Left kidney (tissue), 2 donors: ENCODE data around the gene ADARB1. TPM values are rescaled to one million over a fixed set of nuclear protein-coding genes. Genes with fewer than 3 reads are reported as not detected.
A peak's percentile ranks its signal among the peaks of the same experiment; 100 is the strongest.
"Not testable (repeated sequence)": the region's sequence is repeated elsewhere in the genome, so short reads cannot be mapped to it uniquely, and the experiment has no call there.

ENCODE experiments used
- DNase-seq: peaks from one replicate; pipeline ENCODE4 v3.0.0-alpha.2; 2013
- polyA plus RNA-seq: library from polyadenylated mRNA; unstranded; fragments of 120-200 nt; gene quantifications from one replicate; pipeline ENCODE4 v1.2.1, GENCODE V29; 2013; ENCODE audit not compliant: insufficient read length

Gene ADARB1
- polyA plus RNA-seq, 1 donor = 18.3 TPM

GRCh38 chr21:45134279-45135076 is 60.1 kb downstream of the ADARB1 start:
- no peak for DNase-seq

- DNase-seq = no peak
Measured at GRCh38 chr21:45135122-45135521, 60.7 kb downstream of the ADARB1 start.

- no peak for DNase-seq
Measured at GRCh38 chr21:45135868-45136267, 61.5 kb downstream of the ADARB1 start.

- DNase-seq = no peak
Measured at GRCh38 chr21:45136500-45136899, 62.1 kb downstream of the ADARB1 start.

DNA sequence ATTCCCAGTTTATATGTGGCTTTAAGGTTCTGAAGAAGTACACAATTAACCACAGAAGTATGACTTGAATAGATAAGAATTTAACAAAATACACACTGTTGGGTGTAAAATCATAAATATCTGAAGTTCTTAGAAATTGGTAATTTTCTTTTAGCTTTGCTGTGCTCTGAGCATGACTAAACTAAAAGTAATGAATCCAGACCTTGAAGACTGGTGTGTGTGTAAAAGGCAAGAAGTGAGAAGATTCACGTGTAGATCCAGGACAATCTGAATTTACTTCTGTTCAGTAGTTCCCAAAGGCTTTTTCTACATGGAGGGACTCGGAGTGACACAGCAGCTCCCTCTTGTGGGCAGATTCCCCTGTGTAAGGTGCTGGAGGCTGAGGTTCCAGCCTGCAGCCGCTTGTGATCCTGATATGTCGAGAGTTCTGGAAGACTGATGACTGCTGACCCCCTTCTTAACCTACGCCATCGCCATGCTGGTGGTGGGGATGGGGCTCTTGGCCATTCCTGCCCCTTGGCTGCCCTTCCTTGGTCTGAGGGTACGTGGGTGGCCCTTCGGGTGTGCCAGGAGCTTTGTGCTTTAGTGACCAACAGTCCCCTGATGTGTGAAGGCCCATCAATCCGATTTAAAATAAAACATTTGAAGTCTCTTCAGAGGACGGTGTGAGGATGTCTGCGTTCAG is 62.7 kb downstream of the ADARB1 start:
- DNase-seq = peak; percentile 84

DNA sequence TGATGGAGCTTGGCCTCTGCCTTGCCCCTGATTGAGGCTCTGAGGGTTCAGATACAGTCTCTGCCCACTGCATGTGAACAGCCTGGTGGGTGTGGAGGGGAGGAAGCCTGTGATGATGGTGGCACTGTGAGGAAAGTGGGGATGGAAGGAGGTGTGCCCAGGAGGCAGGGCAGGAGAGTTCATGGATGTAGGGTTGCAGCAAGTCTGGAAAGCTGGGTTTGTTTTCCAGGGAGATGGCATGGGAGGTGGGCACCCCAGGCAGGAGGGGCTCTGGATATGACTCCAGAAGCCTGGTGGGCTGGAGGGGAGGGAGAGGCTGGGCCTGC is 63.2 kb downstream of the ADARB1 start:
- DNase-seq = no peak

DNA sequence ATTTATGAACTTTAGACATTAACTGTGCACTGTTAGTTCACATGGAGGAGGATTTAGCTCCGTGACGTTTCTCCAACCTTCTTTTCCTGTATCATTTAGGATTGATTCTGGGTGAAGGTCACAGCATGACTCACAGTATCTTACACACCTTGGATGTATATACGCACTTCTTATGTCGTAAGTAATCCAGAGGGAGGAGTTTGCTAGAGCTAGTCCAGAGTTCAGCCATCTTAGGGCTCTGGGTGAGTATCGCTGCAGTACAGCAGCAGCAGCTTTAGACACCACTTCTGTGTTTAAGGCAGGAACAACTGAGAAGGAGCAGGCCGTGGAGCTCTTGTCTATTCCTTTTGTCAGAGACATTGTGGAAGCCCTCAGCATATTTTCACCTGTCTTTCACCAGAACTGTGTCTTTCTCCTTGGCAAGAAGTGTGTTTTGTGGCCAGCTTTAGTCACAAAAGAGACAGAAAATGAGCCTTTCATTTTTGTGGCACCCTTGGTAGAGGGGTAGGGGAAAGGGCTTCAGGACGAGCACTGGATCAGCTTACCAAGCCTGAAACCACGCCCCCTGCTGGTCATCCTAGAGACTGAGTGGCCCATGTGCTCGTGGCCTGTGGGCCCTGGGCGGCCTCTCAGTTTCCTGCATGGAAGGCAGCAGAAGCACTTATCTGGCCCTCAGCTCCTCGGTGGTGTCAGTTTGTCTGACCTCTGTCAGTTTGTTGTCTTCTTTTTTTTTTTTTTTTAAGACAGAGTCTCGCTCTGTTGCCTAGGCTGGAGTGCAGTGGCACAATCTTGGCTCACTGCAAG is 64.0 kb downstream of the ADARB1 start:
- no peak for DNase-seq

DNA sequence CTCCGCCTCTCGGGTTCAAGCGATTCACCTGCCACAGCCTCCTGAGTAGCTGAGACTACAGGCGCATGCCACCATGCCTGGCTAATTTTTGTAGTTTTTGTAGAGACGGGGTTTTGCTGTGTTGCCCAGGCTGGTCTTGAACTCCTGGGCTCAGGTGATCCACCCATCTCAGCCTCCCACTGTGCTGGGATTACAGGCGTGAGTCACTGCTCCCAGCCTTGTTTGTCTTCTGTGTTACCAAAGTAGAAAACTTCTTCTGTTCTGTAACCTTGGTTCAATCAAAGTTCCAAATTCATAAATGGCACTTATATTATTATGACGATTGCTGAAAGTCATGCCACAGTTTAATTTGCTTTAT is 64.6 kb downstream of the ADARB1 start:
- DNase-seq = not testable (repeated sequence)

- DNase-seq = no peak
Measured at GRCh38 chr21:45139473-45139872, 65.1 kb downstream of the ADARB1 start.

DNA sequence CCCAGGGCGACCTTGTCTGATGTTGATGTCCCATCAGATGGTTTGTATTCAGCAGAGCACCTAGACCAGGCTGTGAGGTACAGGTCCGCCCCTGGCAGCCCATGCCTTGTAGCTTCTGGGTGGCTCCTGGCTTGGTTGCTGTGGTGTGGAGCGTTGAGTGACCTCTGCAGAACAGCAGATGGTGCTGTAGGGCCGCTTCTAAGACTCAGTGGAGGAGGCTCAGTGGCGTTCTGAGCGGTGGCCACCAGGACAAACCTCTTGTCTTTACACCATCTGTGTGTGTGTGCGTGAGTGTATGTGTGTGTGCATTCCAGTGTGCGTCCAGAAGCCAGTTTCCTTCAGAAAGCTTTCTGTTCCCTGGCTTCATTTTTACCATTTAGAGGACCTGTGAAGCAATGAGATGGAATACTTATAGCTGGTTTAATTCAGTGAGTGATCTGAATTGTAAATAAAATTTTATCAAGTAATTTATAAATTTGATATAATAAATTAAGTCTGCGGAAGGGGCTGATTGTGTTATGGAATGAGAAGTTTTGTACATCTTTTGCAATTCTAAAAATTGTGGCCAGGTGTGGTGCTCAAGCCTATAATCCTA is 66.1 kb downstream of the ADARB1 start:
- DNase-seq = peak; percentile 78

GRCh38 chr21:45140944-45141343 is 66.6 kb downstream of the ADARB1 start:
- not testable (repeated sequence) for DNase-seq

GRCh38 chr21:45141507-45141906 is 67.1 kb downstream of the ADARB1 start:
- no peak for DNase-seq

DNA sequence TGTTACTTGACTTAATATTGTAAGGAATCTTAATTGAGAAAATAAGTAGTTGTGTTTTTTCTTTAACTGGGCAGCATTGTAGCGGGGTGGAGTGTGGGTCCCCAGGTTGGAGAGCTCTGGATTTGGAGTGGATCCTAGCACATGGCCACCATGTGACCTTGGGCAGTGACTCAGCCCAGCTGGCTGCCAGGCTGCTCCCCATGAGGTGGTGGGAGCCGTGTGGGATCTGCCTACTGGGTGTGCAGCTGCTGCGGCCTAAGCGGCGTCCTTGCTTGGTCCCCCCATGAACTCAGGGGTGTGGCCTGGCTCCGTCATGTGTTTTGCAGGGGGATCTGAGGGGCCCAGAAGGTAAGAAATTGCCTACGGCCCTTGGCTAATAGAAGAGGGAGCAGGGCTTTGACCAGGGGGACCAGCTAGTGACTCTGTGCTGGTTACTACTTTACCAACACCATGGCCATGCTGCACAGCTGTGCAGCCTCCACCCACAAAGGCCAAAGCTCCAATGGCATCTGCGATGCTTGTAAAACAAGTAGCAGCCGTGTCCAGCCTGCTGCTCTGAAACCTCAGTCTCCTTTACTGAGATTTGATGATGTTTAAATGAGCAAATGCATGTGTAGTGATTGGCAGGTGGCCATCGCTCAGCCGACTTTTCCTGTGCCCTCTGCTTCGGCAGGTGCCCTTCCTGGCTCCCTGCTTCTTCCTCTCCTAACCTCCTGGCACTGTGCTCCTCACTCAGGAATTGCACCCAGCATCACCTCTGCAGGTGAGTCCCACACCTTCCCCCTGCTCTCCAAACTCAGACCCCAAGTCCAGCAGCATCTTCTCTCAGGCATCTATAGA is 68.3 kb downstream of the ADARB1 start:
- DNase-seq = no peak

- DNase-seq = no peak
Measured at GRCh38 chr21:45143855-45144254, 69.5 kb downstream of the ADARB1 start.

GRCh38 chr21:45145146-45145545 is 70.8 kb downstream of the ADARB1 start:
- DNase-seq = no peak

- DNase-seq = not testable (repeated sequence)
Measured at GRCh38 chr21:45145846-45146245, 71.5 kb downstream of the ADARB1 start.

DNA sequence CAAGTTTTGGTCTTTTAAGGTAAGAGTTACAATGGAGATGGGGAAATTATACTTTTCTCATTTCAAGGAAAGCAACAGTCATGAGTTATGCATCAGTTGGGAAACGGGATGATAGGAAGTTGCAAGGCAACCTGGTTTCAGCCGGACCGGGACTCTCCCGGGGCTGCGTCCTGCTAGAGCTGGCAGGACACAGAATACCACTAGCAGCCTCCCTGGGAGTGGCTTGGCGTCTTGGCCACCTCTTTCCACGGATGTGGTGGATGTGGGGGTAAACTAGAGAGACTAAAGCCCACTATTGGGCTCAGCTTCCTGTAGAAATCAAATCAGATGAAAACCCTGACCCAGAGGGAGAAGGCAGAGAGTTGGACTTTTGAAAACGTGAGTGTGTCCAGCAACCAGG is 71.9 kb downstream of the ADARB1 start:
- no peak for DNase-seq

- DNase-seq = no peak
Measured at GRCh38 chr21:45146801-45147200, 72.4 kb downstream of the ADARB1 start.

GRCh38 chr21:45147473-45148315 is 73.3 kb downstream of the ADARB1 start:
- no peak for DNase-seq

DNA sequence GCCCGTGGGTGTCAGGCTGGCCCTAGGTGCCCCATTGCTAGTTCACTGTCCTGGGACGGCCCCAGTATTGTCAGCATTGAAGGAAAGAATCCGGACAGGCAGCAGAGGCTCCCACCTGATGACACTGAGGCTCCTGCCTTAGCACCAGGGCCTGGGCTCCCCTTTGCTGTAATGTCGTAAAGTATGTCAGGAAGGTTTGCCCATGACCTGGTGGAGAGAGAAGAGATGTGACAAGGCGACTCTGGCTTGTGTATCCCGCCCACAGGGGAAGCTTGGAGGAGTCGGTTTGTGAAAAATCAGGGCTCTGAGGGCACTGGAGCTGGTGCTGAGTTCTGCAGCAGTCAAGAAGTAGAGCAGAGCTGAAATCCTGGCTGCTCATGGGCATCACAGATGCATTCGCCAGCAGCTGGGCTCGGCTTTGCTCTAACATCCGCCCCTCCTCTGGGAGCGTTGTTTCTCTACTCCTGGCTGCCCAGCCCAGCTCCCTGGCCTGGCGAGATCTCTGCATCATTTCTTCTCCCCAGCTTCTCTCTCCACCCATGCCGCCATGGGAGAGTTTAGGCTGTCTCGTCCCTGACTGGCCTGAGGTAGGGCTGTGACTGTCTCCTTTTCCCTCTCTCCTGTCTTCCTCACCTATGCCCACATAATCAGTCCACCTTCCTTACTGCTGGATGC is 74.1 kb downstream of the ADARB1 start:
- DNase-seq = no peak
